GM19438 (cell line): ENCODE measurements around the gene RTL5.
A peak's percentile ranks its signal among the peaks of the same experiment; 100 is the strongest.

Experiments used
- ATAC-seq: cut with Tn5 transposase; IDR thresholded peaks from one replicate; pipeline ENCODE4 v1.9.1; 2021; ENCODE audit warnings: low read depth; ENCODE audit not compliant: unreplicated experiment

Gene RTL5

GRCh38 chrX:72110051-72110875, 21.5 kb downstream of the RTL5 start:
- ATAC-seq = no peak

GRCh38 chrX:72108666-72109065, 23.0 kb downstream of the RTL5 start:
- no peak for ATAC-seq

GRCh38 chrX:72107841-72108595, 23.7 kb downstream of the RTL5 start:
- ATAC-seq = no peak

DNA sequence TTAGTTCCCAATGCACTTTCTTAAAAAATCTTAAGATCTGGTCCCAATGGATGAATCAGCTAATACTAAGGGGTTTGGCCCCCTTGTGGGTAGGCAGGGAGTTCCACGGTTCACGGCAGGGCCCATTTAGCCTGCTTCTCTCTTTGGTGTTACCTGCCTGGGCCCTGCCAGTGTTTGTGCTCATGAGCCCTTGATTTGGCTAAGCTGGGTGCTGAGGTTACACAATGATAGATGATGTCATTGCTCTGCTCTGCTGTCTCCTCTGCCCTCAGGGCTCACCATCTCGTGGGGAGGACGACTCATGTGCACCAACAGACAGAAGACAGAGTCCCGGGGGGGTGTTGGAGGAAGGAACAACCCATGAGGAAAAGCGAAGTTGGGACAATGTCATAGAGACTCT, 24.4 kb downstream of the RTL5 start:
- ATAC-seq = no peak

DNA sequence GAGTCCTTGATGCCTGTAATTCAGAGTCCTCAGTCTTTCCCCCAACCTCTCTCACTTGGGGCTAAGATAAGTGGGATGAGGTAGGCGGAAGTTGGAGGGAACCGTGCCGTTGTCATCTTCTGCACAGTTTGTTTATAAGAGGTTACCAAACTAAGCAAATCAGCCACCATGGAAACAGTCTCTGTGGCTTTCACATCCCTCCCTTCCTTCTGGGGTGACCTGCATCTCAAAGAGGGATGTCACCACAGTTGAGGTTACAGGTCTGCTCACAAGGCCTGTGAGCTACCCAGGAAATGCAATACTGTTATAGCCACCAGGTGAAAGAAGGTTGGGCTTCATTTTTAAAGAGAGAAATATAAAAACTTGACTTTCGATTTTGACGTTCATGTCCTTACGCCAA, 26.3 kb downstream of the RTL5 start:
- peak; percentile 61 for ATAC-seq

DNA sequence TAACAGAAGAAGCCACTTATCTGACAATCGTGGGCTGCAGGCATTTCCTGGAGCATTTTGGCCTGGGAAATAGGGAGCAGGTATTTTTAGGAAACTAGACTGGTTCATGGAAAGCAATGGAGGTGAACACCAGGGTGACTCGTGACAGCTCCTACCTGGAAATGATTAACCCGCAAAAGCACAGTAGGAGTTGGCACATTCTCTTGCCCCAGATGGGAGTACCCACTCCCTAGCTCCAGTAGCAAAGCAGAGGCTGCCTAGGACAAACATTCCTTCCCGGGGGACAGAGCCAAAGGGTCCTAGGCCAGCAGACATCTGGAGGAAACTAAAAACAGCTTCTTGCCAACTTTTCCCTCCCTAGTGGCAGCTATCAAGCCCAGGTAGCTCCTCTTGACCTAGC, 29.0 kb downstream of the RTL5 start:
- no peak for ATAC-seq

DNA sequence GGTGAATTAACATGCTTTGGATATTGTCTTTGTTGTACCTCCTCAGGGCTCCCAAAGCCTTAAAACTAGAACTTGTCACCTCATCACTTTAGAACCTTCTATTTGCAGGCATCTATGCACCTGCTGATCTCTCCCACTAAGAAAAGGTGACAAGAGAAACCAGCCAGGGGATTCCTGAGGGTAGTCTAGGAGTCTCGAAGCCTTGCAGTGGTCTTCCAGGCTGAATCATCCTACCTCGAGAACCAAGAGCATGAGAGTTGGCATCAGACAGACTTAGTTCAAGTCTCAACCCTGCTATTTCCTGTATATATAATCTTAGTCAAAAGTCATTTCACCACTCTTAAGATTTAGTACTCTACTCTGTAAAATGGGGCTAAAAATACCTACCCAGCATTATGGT, 29.6 kb downstream of the RTL5 start:
- ATAC-seq = no peak

DNA sequence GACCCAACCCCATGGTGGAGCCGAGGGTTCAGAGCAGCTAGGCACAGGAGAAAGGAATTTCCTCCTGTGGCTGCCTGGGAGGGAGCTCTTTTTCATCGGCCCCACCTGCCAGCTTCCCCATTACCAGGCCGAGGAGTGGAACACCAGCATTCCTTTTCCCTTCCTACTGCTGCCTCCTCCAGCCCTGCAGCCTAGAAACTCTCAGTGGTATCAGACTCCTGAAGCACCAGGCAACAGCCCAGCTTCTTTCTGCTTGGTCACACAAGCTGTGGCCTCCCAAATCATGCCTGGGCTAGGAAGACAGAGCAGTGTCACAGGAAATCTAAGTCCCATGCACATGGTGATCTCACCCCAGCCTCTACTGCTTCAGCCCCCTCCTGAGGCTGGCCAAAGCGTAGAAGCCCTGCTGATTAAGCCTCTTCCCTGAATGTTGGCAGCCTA, 30.1 kb downstream of the RTL5 start:
- ATAC-seq = no peak

DNA sequence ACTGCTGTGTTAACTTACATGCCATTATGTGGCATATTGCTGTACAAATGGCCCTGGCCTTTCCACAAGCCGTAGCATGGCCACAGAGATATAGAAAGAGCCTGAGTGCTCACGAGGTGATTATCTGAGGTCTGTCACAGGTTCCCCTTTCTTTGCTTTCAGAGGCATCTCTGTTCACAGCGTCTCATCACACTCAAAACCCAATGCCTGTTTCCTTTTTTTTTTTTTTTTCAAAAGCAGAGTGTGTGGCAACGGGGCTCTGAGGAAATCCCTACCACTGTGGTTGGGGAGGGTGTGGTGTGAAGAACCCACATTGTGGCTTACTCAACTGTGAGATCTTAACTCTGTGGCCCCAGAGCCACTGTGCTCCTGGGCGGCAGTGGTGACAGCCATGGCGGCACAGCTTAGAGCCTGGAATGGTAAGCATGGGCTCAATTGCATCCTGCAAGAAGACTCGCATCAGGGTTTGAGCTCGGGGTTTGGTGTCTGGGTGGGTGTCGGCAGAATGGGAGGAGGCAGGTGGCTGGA, 30.8 kb downstream of the RTL5 start:
- ATAC-seq = peak; percentile 69

DNA sequence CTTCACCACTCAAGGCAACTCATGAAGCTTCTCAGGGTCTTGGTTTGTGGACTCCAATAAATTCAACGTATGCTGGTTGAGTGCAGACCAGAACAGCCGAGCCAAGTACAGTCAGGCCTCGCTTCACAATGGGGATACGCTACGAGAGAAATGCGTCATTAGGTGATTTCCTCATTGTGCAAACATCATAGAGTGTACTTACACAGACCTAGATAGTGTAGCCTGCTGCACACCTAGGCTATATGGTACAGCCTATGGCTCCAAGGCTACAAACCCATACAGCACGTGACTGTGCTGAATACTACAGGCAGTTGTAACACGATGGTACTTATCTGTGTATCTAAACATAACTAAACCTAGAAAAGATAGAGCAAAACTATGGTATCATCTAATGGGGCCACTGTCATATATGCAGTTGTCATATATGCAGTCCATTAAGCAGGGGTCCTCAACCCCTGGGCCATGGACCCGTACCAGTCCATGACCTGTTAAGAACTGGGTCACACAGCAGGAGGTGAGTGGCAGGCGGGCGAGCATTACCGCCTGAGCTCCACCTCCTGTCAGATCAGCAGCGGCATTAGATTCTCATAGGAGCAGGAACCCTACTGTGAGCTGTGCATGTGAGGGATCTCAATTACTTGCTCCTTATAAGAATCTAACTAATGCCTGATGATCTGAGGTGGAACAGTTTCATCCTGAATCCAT, 31.5 kb downstream of the RTL5 start:
- ATAC-seq = no peak

GRCh38 chrX:72097098-72097497, 34.6 kb downstream of the RTL5 start:
- ATAC-seq = no peak

- no peak for ATAC-seq
Observed at GRCh38 chrX:72095370-72095769, 36.3 kb downstream of the RTL5 start.

DNA sequence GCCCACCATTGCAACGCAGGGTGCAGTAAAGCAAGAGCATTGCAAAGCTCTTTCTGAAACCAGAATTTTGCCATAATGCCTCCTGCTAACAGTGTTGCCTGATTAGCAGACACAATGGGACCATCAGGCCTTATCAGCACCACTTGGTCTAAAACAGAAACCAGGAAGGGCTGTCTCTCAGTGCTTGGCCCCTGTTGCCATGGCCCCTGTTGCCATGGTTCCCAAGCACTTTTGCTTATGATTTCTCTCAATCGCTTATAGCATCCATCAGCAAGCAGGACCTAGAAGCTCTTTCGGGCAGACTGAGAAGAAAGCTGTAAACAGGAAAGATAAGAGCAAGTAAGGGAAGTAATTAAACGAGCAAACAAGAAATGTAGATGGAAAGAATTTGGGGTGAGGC, 36.8 kb downstream of the RTL5 start:
- ATAC-seq = peak; percentile 68

- no peak for ATAC-seq
Observed at GRCh38 chrX:72089254-72089653, 42.5 kb downstream of the RTL5 start.

GRCh38 chrX:72088761-72089160, 43.0 kb downstream of the RTL5 start:
- no peak for ATAC-seq

- no peak for ATAC-seq
Observed at GRCh38 chrX:72086995-72087394, 44.7 kb downstream of the RTL5 start.

DNA sequence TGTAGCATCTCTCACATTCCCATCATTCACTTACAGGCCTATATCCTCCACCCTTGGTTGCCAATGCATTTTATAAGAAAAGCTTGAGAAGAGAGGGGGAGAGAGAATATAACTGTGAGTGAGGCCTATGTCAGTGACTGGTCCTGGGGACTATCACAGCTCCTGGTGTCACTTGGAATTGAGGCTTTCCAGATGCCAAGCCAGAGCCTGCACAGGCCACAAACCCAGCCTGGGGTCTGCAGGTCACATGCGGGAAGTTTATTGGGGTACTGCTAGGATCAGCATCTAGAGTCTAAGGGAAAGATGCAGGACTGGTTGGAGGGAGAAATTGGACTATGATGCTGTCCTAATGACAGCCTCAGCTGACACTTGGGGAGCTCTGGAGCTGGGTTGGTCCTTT, 47.6 kb downstream of the RTL5 start:
- no peak for ATAC-seq

GRCh38 chrX:72083291-72083690, 48.4 kb downstream of the RTL5 start:
- ATAC-seq = no peak

DNA sequence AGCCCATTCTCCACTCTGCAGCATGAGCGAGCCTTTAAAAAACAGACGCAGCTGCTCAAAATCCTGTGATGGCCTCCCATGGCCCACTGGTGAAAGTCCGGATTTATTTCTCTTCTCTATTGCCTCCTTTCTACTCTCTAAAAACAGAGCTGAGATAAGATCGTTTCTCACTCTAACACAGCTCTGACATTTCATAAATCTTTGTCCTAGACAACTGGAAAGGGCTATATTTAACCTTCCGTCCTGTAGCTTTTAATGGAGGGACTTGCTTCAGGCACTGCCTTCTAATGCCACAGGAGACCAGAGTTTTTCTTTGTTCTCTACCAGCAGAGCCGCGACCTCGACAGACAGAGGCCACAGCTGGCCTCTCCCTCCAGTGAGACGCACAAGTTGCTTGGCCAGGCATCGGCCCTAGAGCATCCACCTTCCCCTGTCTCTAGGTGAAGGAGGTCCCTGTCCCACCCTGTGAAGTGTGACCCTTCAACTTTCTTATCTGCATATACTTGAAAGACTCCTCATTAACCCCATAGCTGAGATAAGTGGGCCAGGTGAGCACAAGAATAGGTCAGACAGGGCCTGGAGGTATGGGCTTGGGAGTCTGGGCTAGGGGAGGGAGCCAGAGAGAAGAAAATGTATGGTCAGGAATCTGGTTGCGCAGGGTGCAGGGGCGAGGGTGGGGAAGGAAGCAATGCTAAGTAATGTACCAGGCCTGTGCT, 50.0 kb downstream of the RTL5 start:
- no peak for ATAC-seq

DNA sequence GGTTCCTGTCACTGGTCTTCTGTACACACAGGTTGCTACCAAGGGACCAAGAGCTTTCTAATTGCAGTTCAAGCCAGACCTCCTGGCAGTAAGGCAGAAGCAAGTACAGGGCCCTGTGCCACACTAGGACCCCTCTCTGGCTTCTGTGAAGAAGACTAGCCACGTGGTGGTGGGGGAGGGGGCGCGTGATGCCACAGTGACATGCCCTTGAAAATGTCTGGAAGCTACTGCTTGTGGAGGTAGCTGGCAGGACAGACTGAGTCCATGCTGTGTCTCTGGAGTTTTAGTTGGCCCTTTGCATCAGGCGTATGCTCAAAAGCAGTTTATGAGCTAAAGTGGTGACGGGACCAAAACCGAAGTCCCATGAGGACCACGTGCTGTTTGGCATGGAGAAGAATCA, 50.9 kb downstream of the RTL5 start:
- ATAC-seq = no peak
